Measurements from ENCODE around the gene MBNL2. TPM values are rescaled to one million over a fixed set of nuclear protein-coding genes. Genes with fewer than 3 reads are reported as not detected.

The MBNL2 gene
- total RNA-seq, 1 experiment from 2014 or later = 0.17 TPM

GRCh38 chr13:97257800-97258799 is 36.0 kb downstream of the MBNL2 start:
- peak overlapping the region; percentile 73 for H3K18ac ChIP-seq (ENCODE audit: insufficient read length, low read depth, low read length)
- no peak overlapping the region for H3K4me3 Mint-ChIP-seq
- peak overlapping the region; percentile 39 for H3T11ph ChIP-seq (ENCODE audit: low read length)
- H4K5ac ChIP-seq (ENCODE audit: insufficient read length, low read depth, low read length) = no peak overlapping the region
- no peaks in the 10 kb centered on the region for H3K23me2 ChIP-seq (ENCODE audit: insufficient read length, low read depth, low read length, poor library complexity, severe bottlenecking)
- peak; percentile 84 for DNase-seq
- H3K27me3 Mint-ChIP-seq (ENCODE audit: low read depth) = peaks cover 33% of the 10 kb centered on the region
- H2AK5ac ChIP-seq (ENCODE audit: insufficient read length, low read length) = no peak overlapping the region
- WGBS (ENCODE audit: extremely low coverage, insufficient read length, low lambda C conversion rate) = no CpG with 5 or more reads among the region's 13 CpGs
- no peak overlapping the region for H3K27ac ChIP-seq (ENCODE audit: insufficient read length, low read depth, low read length)
- H2BK15ac ChIP-seq (ENCODE audit: low read depth, low read length) = no peak overlapping the region; the same call in 1 of the 2 replicates
- no peaks in the 10 kb centered on the region for H3K9me3 ChIP-seq (ENCODE audit: control insufficient read depth, low read depth, low read length)
- H3K14ac ChIP-seq (ENCODE audit: insufficient read depth, low read length) = peak overlapping the region; percentile 68
- no peak overlapping the region for H2BK20ac ChIP-seq (ENCODE audit: low read depth, low read length, poor library complexity, severe bottlenecking)
- H3K79me2 ChIP-seq (ENCODE audit: insufficient read depth, low read length) = no peaks in the 10 kb centered on the region
- H3K27ac Mint-ChIP-seq = peak overlapping the region in 2 of 3 experiments; percentile 8 to 30; a peak in 2 of 7 replicates
- H3K79me1 ChIP-seq (ENCODE audit: insufficient read depth, low read depth, low read length, poor library complexity, severe bottlenecking) = no peaks in the 10 kb centered on the region
- no peaks in the 10 kb centered on the region for H3K9me3 Mint-ChIP-seq
- no peak overlapping the region for H3K4ac ChIP-seq (ENCODE audit: low read depth, low read length)
- H2AFZ ChIP-seq (ENCODE audit: low read length) = no peak overlapping the region
- H2BK12ac ChIP-seq (ENCODE audit: insufficient read length, low read depth, low read length) = no peak overlapping the region
- H4K20me1 ChIP-seq (ENCODE audit: control insufficient read depth, insufficient read depth, insufficient read length) = no peaks in the 10 kb centered on the region
- TF ChIP-seq CTCF (conservative IDR thresholded peaks at IDR 0.05) = peak; percentile 30; the same call in 2 of the 3 replicates
- no peak overlapping the region for H3K23ac ChIP-seq (ENCODE audit: insufficient read length, low read depth, low read length)
- no peaks in the 10 kb centered on the region for H3K27me3 ChIP-seq (ENCODE audit: insufficient read depth, low read length)
- H4K8ac ChIP-seq (replicated peaks; ENCODE audit: insufficient read length, low read depth, low read length) = no peak overlapping the region
- peaks cover 15% of the 10 kb centered on the region for H3K4me1 ChIP-seq (ENCODE audit: insufficient read depth, low read length)
- no peak overlapping the region for H3K56ac ChIP-seq (ENCODE audit: insufficient read length, low read depth, low read length)
- no peak overlapping the region for H4K91ac ChIP-seq (ENCODE audit: insufficient read length, low read depth, low read length)
- H2BK120ac ChIP-seq (ENCODE audit: low read depth, low read length, poor library complexity, severe bottlenecking) = no peak overlapping the region
- peaks cover 34 to 35% of the 10 kb centered on the region in 2 experiments for H3K4me1 Mint-ChIP-seq
- no peak overlapping the region for H3K9ac ChIP-seq (ENCODE audit: extremely low read depth, insufficient read length, low read length)
- no peak overlapping the region for H3K4me2 ChIP-seq (ENCODE audit: insufficient read depth, insufficient read length, low read length)
- H2BK5ac ChIP-seq (ENCODE audit: insufficient read length, low read length) = no peak overlapping the region
- H3K36me3 Mint-ChIP-seq (ENCODE audit: insufficient read depth in 1 of 3, low read depth in 3 of 3) = no peaks in the 10 kb centered on the region

All from H9 (cell line).